ENCODE results near the gene TXNDC16.

DNA sequence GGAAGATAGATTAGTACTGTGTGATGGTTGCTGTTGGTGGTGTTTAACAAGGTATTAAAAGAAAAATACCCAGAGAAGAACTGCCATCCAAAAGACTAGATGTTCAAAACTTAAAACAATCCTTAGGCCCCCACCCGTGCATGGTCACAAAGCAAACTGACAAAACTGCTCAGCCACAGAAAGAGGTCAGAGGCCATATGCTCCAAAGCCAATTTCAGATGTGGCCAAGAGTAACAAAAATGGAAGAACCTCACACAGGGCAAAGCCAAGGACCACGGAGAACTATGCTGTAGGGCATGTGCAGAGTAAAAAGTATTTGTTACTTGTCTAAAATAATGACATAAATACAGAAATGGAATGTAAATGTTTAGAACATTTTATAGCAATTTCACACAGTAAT lies 5.3 kb downstream of the TXNDC16 start:
- TF ChIP-seq, protein P1, sequence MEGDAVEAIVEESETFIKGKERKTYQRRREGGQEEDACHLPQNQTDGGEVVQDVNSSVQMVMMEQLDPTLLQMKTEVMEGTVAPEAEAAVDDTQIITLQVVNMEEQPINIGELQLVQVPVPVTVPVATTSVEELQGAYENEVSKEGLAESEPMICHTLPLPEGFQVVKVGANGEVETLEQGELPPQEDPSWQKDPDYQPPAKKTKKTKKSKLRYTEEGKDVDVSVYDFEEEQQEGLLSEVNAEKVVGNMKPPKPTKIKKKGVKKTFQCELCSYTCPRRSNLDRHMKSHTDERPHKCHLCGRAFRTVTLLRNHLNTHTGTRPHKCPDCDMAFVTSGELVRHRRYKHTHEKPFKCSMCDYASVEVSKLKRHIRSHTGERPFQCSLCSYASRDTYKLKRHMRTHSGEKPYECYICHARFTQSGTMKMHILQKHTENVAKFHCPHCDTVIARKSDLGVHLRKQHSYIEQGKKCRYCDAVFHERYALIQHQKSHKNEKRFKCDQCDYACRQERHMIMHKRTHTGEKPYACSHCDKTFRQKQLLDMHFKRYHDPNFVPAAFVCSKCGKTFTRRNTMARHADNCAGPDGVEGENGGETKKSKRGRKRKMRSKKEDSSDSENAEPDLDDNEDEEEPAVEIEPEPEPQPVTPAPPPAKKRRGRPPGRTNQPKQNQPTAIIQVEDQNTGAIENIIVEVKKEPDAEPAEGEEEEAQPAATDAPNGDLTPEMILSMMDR (IDR thresholded peaks at IDR 0.05) = no peak
- TF ChIP-seq POLR2AphosphoS5 (IDR thresholded peaks at IDR 0.05; ENCODE audit: insufficient read depth in 1 of 2, low read depth in 1 of 2) = no peak
